Duodenal mucosa (tissue), 2 donors: ENCODE data around the gene LIMS2.

ENCODE experiments used
- H3K27ac ChIP-seq: one replicate; pipeline ENCODE4 v1.7.0; 2013; ENCODE audit warnings: low read depth, low read length
- H3K27me3 ChIP-seq, 2 donors: one replicate each; pipeline ENCODE4 v1.7.0; 2013; ENCODE audit warnings: low read length in 2 of 2, control low read depth in 1 of 2; ENCODE audit not compliant: insufficient read depth in 2 of 2, control insufficient read depth in 1 of 2
- H3K36me3 ChIP-seq, 2 donors: one replicate each; pipeline ENCODE4 v1.7.0; 2013; ENCODE audit warnings: low read length in 2 of 2, control low read depth in 1 of 2; ENCODE audit not compliant: insufficient read depth in 2 of 2, control insufficient read depth in 1 of 2
- H3K4me1 ChIP-seq, 2 donors: one replicate each; pipeline ENCODE4 v1.7.0; 2013; ENCODE audit warnings: low read length in 2 of 2, control low read depth in 1 of 2; ENCODE audit not compliant: insufficient read depth in 2 of 2, control insufficient read depth in 1 of 2
- H3K4me3 ChIP-seq, 2 donors: one replicate each; pipeline ENCODE4 v1.7.0; 2013; ENCODE audit warnings: low read length in 2 of 2, low read depth in 1 of 2
- H3K9ac ChIP-seq, 2 donors: one replicate each; pipeline ENCODE4 v1.7.0; 2013; ENCODE audit warnings: low read length in 2 of 2, low read depth in 1 of 2
- H3K9me3 ChIP-seq, 2 donors: one replicate each; pipeline ENCODE4 v1.7.0; 2013; ENCODE audit warnings: low read length in 2 of 2, control low read depth in 1 of 2; ENCODE audit not compliant: control insufficient read depth in 1 of 2

Gene LIMS2

DNA sequence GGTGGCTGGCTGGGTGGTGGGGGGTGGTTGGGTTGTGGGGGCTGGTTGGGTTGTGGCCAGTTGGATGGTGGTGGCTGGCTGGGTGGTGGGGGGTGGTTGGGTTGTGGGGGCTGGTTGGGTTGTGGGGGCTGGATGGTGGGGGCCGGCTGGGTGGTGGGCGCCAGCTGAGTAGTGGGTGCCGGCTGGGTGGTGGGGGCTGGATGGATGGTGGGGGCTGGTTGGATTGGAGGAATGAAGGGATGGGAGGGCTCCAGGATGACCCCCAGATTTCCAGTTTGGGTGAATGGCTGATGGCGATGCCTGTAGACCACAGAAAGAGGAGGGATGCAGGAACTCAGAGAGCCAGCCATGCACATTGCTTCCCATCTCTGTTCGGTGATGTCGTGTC, 56.1 kb downstream of the LIMS2 start:
- H3K4me3 ChIP-seq = no peak overlapping the region
- no peaks in the 10 kb centered on the region for H3K9me3 ChIP-seq
- H3K27me3 ChIP-seq = peaks cover 0 to 4% of the 10 kb centered on the region in 2 donors
- H3K4me1 ChIP-seq = no peaks in the 10 kb centered on the region
- no peak overlapping the region for H3K9ac ChIP-seq
- no peak overlapping the region for H3K27ac ChIP-seq
- peaks cover 19 to 50% of the 10 kb centered on the region in 2 donors for H3K36me3 ChIP-seq

GRCh38 chr2:127618551-127619202, 56.7 kb downstream of the LIMS2 start:
- H3K4me1 ChIP-seq = no peaks in the 10 kb centered on the region
- H3K36me3 ChIP-seq = peaks cover 19 to 50% of the 10 kb centered on the region in 2 donors
- peaks cover 0 to 4% of the 10 kb centered on the region in 2 donors for H3K27me3 ChIP-seq
- no peak overlapping the region for H3K27ac ChIP-seq
- no peak overlapping the region for H3K4me3 ChIP-seq
- H3K9me3 ChIP-seq = no peaks in the 10 kb centered on the region
- H3K9ac ChIP-seq = no peak overlapping the region

DNA sequence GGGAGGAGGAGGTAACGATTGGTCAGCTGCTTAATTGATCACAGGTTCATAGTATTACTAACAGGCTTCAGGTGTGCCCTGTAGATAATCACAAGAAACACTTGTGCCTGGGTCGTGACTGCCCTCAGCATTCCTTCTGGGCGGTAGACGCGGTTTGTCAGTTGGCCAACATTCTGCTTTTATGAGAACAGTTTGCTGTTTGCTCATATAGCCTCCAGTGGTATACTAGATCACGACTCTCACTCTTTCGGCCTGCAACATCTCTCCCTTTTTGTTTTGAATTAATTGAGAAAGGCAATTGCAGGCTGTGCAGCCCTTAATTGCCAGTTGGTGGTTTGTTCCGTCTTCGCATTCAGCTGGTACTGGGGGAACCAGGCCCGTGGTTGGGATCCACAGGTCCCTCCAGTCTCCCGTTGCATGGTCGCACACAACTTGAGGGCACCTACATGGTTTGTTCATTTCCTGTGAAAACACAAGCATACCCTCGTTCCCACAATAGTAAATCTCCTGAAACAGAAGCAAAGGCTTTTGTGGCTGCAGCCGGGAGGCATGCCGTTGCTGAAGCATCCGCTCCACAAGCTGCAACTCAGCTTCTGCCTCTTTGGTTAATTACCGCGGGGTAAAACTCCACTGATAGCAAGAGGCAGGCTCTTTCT, 59.7 kb downstream of the LIMS2 start:
- H3K9ac ChIP-seq = no peak overlapping the region
- peaks cover 24 to 51% of the 10 kb centered on the region in 2 donors for H3K36me3 ChIP-seq
- H3K4me3 ChIP-seq = no peak overlapping the region
- no peaks in the 10 kb centered on the region for H3K27me3 ChIP-seq
- no peaks in the 10 kb centered on the region for H3K4me1 ChIP-seq
- H3K27ac ChIP-seq = no peak overlapping the region
- no peaks in the 10 kb centered on the region for H3K9me3 ChIP-seq

GRCh38 chr2:127614731-127615130, 60.6 kb downstream of the LIMS2 start:
- no peak overlapping the region for H3K4me3 ChIP-seq
- H3K27ac ChIP-seq = no peak overlapping the region
- no peaks in the 10 kb centered on the region for H3K9me3 ChIP-seq
- H3K9ac ChIP-seq = no peak overlapping the region
- H3K27me3 ChIP-seq = no peaks in the 10 kb centered on the region
- H3K4me1 ChIP-seq = no peaks in the 10 kb centered on the region
- H3K36me3 ChIP-seq = peaks cover 28 to 59% of the 10 kb centered on the region in 2 donors

DNA sequence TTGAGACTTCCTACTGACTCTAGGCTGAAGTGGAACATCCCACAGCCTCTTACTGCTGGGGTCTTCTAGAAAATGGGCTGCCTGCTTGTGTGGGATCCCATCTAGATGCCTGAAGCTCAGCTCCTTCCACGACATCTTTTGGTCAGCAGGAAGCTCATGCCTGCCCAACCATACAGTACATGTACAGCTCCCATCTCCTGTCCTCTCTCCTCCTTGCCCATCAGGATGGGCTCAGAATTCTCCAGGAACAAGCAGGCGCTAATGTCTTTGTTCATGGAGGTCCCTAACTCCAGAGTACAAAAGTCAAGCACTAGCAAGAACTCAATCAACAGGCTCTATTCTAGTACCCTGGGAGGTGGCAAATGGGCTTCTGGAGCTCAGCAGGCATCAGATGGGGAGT, 61.1 kb downstream of the LIMS2 start:
- H3K27ac ChIP-seq = no peak overlapping the region
- H3K4me3 ChIP-seq = no peak overlapping the region
- no peaks in the 10 kb centered on the region for H3K4me1 ChIP-seq
- no peak overlapping the region for H3K9ac ChIP-seq
- H3K36me3 ChIP-seq = peaks cover 28 to 64% of the 10 kb centered on the region in 2 donors
- no peaks in the 10 kb centered on the region for H3K27me3 ChIP-seq
- H3K9me3 ChIP-seq = no peaks in the 10 kb centered on the region

- Histone ChIP-seq H3K36me3 (peaks cover 41 to 80% of the 10 kb centered on the region in 2 donors), H3K4me1 (no peaks in the 10 kb centered on the region), H3K9me3 (no peaks in the 10 kb centered on the region), H3K27ac (no peak overlapping the region), H3K27me3 (no peaks in the 10 kb centered on the region), H3K4me3 (no peak overlapping the region), H3K9ac (no peak overlapping the region)
Measured at GRCh38 chr2:127612111-127612822, 63.1 kb downstream of the LIMS2 start.

- no peak overlapping the region for H3K27ac ChIP-seq
- H3K36me3 ChIP-seq = peaks cover 42 to 89% of the 10 kb centered on the region in 2 donors
- H3K27me3 ChIP-seq = no peaks in the 10 kb centered on the region
- H3K9ac ChIP-seq = no peak overlapping the region
- H3K4me3 ChIP-seq = no peak overlapping the region
- no peaks in the 10 kb centered on the region for H3K9me3 ChIP-seq
- no peaks in the 10 kb centered on the region for H3K4me1 ChIP-seq
Measured at GRCh38 chr2:127611076-127611925, 64.0 kb downstream of the LIMS2 start.

DNA sequence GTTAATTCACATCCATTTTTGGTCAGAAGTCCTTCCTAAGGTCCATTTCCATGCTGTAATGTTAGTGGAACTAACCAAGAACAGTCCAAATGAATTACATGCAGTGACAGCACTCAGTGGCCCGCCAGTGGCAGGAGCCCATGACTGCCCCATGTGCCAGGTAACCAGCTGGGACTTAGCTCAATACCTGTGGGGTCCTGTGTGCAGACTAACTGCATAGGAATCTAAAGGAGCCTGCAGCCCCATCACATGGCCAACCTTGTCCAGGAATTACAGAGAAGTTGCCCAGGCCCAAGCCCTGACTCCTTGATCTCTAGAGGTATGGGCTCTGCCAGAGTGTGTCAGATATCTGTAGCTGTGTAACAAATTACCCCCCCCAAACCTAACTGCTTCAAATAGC, 64.8 kb downstream of the LIMS2 start:
- no peak overlapping the region for H3K4me3 ChIP-seq
- H3K36me3 ChIP-seq = peaks cover 45 to 88% of the 10 kb centered on the region in 2 donors
- no peaks in the 10 kb centered on the region for H3K9me3 ChIP-seq
- H3K27me3 ChIP-seq = no peaks in the 10 kb centered on the region
- H3K27ac ChIP-seq = no peak overlapping the region
- H3K4me1 ChIP-seq = no peaks in the 10 kb centered on the region
- H3K9ac ChIP-seq = no peak overlapping the region

- Histone ChIP-seq H3K4me3 (no peak overlapping the region), H3K9ac (no peak overlapping the region), H3K4me1 (no peaks in the 10 kb centered on the region), H3K9me3 (no peaks in the 10 kb centered on the region), H3K27me3 (no peaks in the 10 kb centered on the region), H3K27ac (no peak overlapping the region), H3K36me3 (peaks cover 45 to 88% of the 10 kb centered on the region in 2 donors)
Measured at GRCh38 chr2:127609818-127610217, 65.5 kb downstream of the LIMS2 start.
